Measurements from ENCODE around the gene PHPT1.
"Not testable (repeated sequence)": the region's sequence is repeated elsewhere in the genome, so short reads cannot be mapped to it uniquely, and the experiment has no call there.

DNA sequence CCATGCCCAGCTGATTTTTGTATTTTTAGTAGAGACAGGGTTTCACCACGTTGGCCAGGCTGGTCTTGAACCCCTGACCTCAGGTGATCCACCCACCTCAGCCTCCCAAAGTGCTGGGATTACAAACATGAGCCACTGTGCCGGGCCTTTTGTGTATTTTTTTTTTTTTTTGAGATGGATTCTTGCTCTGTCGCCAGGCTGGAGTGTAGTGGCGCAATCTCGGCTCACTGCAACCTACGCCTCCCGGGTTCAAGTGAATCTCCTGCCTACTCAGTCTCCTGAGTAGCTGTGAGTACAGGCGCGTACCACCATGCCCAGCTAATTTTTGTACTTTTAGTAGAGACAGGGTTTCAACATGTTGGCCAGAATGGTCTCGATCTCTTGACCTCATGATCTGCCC lies 34.5 kb downstream of the PHPT1 start:
- TF ChIP-seq, protein P1, sequence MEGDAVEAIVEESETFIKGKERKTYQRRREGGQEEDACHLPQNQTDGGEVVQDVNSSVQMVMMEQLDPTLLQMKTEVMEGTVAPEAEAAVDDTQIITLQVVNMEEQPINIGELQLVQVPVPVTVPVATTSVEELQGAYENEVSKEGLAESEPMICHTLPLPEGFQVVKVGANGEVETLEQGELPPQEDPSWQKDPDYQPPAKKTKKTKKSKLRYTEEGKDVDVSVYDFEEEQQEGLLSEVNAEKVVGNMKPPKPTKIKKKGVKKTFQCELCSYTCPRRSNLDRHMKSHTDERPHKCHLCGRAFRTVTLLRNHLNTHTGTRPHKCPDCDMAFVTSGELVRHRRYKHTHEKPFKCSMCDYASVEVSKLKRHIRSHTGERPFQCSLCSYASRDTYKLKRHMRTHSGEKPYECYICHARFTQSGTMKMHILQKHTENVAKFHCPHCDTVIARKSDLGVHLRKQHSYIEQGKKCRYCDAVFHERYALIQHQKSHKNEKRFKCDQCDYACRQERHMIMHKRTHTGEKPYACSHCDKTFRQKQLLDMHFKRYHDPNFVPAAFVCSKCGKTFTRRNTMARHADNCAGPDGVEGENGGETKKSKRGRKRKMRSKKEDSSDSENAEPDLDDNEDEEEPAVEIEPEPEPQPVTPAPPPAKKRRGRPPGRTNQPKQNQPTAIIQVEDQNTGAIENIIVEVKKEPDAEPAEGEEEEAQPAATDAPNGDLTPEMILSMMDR (IDR thresholded peaks at IDR 0.05; ENCODE audit: poor library complexity): not testable (repeated sequence)
- not testable (repeated sequence) for TF ChIP-seq EZH2phosphoT487 (IDR thresholded peaks at IDR 0.05; ENCODE audit: low read depth, severe bottlenecking, unreplicated experiment); EZH2 (IDR thresholded peaks at IDR 0.05; ENCODE audit: borderline replicate concordance)

Data from hepatocyte (in vitro differentiated cells).